GM06990 (cell line): ENCODE measurements around the gene ARPP21.

ENCODE experiments used
- DNase-seq: peaks from one replicate; pipeline ENCODE4 v3.0.0-alpha.2; 2011; ENCODE audit not compliant: insufficient read length; ENCODE audit errors: extremely low read depth
- H3K27me3 ChIP-seq: replicated peaks from 2 replicates; pipeline ENCODE4 v1.6.0; 2011; ENCODE audit warnings: low read length; ENCODE audit not compliant: control insufficient read depth, insufficient read depth
- H3K36me3 ChIP-seq: 2 replicates; pipeline ENCODE4 v1.5.1; 2011; ENCODE audit warnings: low read length; ENCODE audit not compliant: control insufficient read depth, insufficient read depth
- H3K4me3 ChIP-seq: replicated peaks from 2 replicates; pipeline ENCODE4 v1.5.1; 2011; ENCODE audit warnings: low read depth, mild to moderate bottlenecking, control low read depth, low read length
- TF ChIP-seq, protein P1 (sequence below): IDR thresholded peaks from 2 replicates; pipeline ENCODE4 v1.5.1; 2011; ENCODE audit warnings: low read length, control low read depth, mild to moderate bottlenecking, inconsistent platforms; ENCODE audit not compliant: insufficient read depth, poor library complexity, severe bottlenecking

ARPP21 gene

DNA sequence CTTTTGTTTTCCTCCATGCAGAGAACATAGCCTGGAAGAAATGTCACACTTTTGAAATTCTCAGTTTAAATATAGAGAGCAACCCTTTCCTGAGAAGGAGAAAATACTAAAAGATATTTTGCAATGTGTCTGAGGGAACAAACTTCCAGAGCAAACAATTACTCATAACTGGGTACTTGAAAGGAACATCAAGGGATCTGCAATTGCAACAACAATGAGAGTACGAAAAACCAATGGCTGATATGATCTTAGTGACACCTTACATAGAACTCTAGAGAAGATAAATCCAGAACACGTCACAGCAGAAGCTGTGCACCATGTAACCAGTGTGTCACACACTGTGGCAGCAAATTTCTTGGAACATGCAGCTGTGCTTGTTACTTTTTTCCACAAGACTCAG lies 14.6 kb upstream of the ARPP21 start:
- Histone ChIP-seq H3K27me3 (no peaks in the 10 kb centered on the region), H3K36me3 (no peaks in the 10 kb centered on the region), H3K4me3 (no peak overlapping the region)
- TF ChIP-seq, protein P1, sequence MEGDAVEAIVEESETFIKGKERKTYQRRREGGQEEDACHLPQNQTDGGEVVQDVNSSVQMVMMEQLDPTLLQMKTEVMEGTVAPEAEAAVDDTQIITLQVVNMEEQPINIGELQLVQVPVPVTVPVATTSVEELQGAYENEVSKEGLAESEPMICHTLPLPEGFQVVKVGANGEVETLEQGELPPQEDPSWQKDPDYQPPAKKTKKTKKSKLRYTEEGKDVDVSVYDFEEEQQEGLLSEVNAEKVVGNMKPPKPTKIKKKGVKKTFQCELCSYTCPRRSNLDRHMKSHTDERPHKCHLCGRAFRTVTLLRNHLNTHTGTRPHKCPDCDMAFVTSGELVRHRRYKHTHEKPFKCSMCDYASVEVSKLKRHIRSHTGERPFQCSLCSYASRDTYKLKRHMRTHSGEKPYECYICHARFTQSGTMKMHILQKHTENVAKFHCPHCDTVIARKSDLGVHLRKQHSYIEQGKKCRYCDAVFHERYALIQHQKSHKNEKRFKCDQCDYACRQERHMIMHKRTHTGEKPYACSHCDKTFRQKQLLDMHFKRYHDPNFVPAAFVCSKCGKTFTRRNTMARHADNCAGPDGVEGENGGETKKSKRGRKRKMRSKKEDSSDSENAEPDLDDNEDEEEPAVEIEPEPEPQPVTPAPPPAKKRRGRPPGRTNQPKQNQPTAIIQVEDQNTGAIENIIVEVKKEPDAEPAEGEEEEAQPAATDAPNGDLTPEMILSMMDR, result no peak
- no peak for DNase-seq

GRCh38 chr3:35633332-35634124 lies 5.8 kb upstream of the ARPP21 start:
- TF ChIP-seq, protein P1, result no peak
- H3K4me3 ChIP-seq, result no peak overlapping the region
- DNase-seq, result no peak
- no peaks in the 10 kb centered on the region for H3K36me3 ChIP-seq
- no peaks in the 10 kb centered on the region for H3K27me3 ChIP-seq

GRCh38 chr3:35635407-35635806 lies 3.9 kb upstream of the ARPP21 start:
- H3K36me3 ChIP-seq, result no peaks in the 10 kb centered on the region
- no peak overlapping the region for H3K4me3 ChIP-seq
- peaks cover 4% of the 10 kb centered on the region; the same call in 1 of the 2 replicates for H3K27me3 ChIP-seq
- no peak for DNase-seq
- TF ChIP-seq, protein P1, result no peak

DNA sequence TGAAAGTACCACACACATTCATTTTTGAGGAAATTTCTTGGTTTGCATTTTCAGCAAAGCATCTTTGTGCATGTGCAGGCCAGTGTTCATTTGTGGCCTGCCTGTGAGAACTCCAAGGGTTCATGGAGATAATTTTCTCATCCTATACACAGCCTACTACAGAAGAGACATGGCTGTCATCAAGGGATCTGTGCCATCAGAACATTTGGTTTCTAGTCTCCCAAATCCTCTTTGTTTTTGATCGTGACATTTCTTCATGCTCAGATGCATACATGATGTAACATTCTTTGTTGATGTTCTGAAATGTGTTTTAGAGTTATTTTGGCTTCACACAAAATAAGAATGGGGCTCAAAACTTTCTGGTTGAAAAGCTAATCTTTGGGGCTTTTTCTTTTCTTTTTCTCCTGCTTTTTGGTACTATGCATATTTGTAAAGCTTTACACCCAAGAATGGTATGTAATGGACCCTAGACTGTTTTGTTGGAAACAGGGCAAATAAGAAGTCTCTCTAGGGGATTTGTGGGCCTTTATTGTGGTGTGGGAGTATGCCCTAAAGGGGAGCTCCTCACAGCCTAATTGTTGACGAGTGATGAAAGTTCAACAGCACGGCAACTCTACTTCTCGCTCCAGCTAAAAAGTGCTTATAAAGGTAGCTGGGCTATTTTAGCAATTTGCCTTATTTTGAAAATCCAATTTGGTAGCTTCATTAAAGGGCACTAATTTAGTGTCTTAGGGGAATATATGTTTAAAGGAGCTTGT lies 3.2 kb upstream of the ARPP21 start:
- H3K4me3 ChIP-seq, result no peak overlapping the region

DNA sequence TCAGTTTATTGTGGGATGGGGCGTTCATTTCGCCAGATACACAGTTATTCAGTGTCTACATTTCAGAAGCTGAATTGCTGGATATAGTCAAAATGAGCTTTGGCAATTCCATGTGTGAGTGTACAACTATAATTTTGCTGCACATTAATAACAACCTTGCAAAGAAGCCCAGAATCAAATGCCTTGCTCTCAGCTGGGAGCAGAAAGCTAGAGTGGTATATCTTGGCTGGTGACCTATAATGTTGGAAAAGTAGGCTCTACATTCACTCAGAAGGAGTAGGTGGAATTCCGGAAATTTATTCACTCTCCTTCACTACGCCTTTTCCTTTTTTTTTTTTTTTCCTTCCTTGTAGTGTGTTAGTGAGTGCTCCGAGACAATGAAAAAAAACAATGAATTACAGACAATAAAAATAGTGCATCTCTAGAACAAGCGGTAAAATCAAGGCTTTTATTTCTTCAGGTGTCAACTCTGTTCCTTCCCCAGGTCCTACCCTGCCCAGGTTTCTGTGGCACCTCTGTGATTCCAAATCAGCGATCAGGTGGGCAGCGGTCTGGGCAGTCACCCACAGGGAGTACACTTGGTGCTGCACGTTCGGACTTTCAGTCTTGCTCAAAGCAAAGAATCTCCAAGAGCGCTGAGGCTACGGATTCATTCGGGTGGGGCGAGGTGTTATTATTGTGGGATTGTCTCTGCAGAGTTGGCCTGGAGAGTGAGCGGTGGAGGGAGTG lies 910 bp upstream of the ARPP21 start:
- TF ChIP-seq, protein P1, result no peak
- DNase-seq, result no peak
- Histone ChIP-seq H3K27me3 (peaks cover 4% of the 10 kb centered on the region; the same call in 1 of the 2 replicates), H3K4me3 (no peak overlapping the region), H3K36me3 (no peaks in the 10 kb centered on the region)

More for the DNA sequence above, 3.2 kb upstream of the ARPP21 start:
- TF ChIP-seq, protein P1, result no peak
- Histone ChIP-seq H3K27me3 (peaks cover 4% of the 10 kb centered on the region; the same call in 1 of the 2 replicates), H3K36me3 (no peaks in the 10 kb centered on the region)
- DNase-seq, result no peak
